OCI-LY3 (cell line): Measurements from ENCODE around the gene ACE.

Experiments
- CTCF ChIP-seq: fragments of 200-600, 300-600 bp; sonication (generic); IDR thresholded peaks from 2 replicates; pipeline ENCODE4 v1.5.1; 2014; ENCODE audit warnings: antibody characterized with exemption, low read length, low read depth
- EZH2phosphoT487 ChIP-seq: fragments of 200-600 bp; shearing (Covaris generic); IDR thresholded peaks from 2 replicates; pipeline ENCODE4 v1.6.1; 2018; ENCODE audit warnings: antibody characterized with exemption, mixed run types, low read depth

- TF ChIP-seq CTCF (no peak), EZH2phosphoT487 (no peak)
These were observed 67.8 kb downstream of the ACE start for GRCh38 chr17:63544467-63545301.
